Gastrocnemius medialis (tissue), 4 donors: ENCODE results near the gene NDUFS1. TPM values are rescaled to one million over a fixed set of nuclear protein-coding genes. Genes with fewer than 3 reads are reported as not detected.
"Not testable (repeated sequence)": the region's sequence is repeated elsewhere in the genome, so short reads cannot be mapped to it uniquely, and the experiment has no call there.

Experiments
- ATAC-seq, 2 donors: fragments of 150-250 bp; one replicate each; pipeline ENCODE4 v1.9.1; 2016
- DNase-seq, 2 donors: peaks; one replicate each; pipeline ENCODE4 v3.0.0-alpha.2; 2019
- H3K27ac ChIP-seq, 4 donors: fragments of 200-600 bp; sonication (generic); 1 replicate in 1 of 4; 2 replicates in 3 of 4; pipeline ENCODE4 v1.5.1; 2016 to 2018; ENCODE audit warnings: mild to moderate bottlenecking in 2 of 4, moderate library complexity in 1 of 4
- H3K27me3 ChIP-seq, 3 donors: fragments of 200-600 bp; sonication (generic) in 2 of 3; 1 replicate in 1 of 3; 2 replicates in 2 of 3; pipeline versions ENCODE4 v1.5.1 to v1.6.0; 2016 to 2019; ENCODE audit warnings: mild to moderate bottlenecking in 1 of 3, moderate library complexity in 1 of 3
- H3K36me3 ChIP-seq, 2 donors: fragments of 200-600 bp; sonication (generic) in 1 of 2; one replicate each; pipeline ENCODE4 v1.5.1; 2017 to 2018
- H3K4me1 ChIP-seq, 2 donors: fragments of 200-600 bp; sonication (generic) in 1 of 2; one replicate each; pipeline ENCODE4 v1.5.1; 2016 to 2017; ENCODE audit warnings: mild to moderate bottlenecking in 2 of 2
- H3K4me3 ChIP-seq, 4 donors: fragments of 200-600 bp; sonication (generic) in 3 of 4; 1 replicate in 1 of 4; 2 replicates in 3 of 4; pipeline ENCODE4 v1.5.1; 2016 to 2019; ENCODE audit warnings: mild to moderate bottlenecking in 2 of 4
- H3K9me3 ChIP-seq, 3 donors: fragments of 200-600 bp; sonication (generic) in 2 of 3; 1 replicate in 1 of 3; 2 replicates in 2 of 3; pipeline ENCODE4 v1.5.1; 2016 to 2019
- POLR2A ChIP-seq, 2 donors: fragments of 450-650 bp; IDR thresholded peaks; one replicate each; pipeline ENCODE4 v1.6.1; 2017; ENCODE audit warnings: antibody characterized with exemption in 2 of 2, mild to moderate bottlenecking in 2 of 2, moderate library complexity in 2 of 2
- in situ Hi-C, 4 donors: fragments of 200-750 bp; cut with MboI; loops; one replicate each; pipeline versions ENCODE4 v1.15.0 to v1.8.0; 2017; ENCODE audit warnings: low sequenced_read_pairs in 4 of 4
- intact Hi-C: fragments of 100-400 bp; cut with DNase I; formaldehyde crosslinking; loops from one replicate; pipeline ENCODE4 v1.15.1; 2023; ENCODE audit warnings: low total_unique reads
- total RNA-seq, 4 donors: library from RNA; depleted of rRNA; stranded (reverse); fragments of >200 nt; gene quantifications; one replicate each; pipeline versions ENCODE4 v1.1.0 to v1.2.3, GENCODE V29; 2016
- TF ChIP-seq, protein P1 (sequence below), 5 experiments: fragments of 450-650 bp in 3 of 5; fragments of 200-600 bp in 2 of 5; sonication (generic) in 2 of 5; IDR thresholded peaks in 4 of 5; conservative IDR thresholded peaks in 1 of 5; 1 replicate in 4 of 5; 2 replicates in 1 of 5; pipeline ENCODE4 v1.5.1; 2016 to 2019; ENCODE audit warnings: antibody characterized with exemption in 5 of 5, mild to moderate bottlenecking in 3 of 5, moderate library complexity in 3 of 5

The NDUFS1 gene
- total RNA-seq, 4 donors from 2014 or later, result 253 to 385 (median 275) TPM

DNA sequence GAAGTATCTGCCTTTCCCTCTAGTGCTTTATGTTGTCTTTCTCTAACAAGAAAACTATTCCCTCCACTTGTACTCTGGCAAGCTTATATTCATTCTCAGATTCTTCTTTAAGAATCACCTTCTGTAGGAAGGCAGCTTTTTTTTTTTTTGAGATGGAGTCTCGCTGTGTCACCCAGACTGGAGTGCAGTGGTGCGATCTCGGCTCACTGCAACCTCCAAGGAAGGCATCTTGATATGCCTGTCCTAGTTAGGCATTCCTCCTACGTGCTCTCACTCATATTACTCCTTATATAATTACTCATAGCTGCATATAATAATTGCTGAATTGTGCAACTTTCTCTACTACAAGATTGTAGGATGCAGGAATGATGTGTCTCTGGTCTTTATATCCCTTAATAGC, 15.8 kb downstream of the NDUFS1 start:
- H3K27ac ChIP-seq, result no peak overlapping the region
- TF ChIP-seq POLR2A (IDR thresholded peaks at IDR 0.05), result no peak
- TF ChIP-seq, protein P1, sequence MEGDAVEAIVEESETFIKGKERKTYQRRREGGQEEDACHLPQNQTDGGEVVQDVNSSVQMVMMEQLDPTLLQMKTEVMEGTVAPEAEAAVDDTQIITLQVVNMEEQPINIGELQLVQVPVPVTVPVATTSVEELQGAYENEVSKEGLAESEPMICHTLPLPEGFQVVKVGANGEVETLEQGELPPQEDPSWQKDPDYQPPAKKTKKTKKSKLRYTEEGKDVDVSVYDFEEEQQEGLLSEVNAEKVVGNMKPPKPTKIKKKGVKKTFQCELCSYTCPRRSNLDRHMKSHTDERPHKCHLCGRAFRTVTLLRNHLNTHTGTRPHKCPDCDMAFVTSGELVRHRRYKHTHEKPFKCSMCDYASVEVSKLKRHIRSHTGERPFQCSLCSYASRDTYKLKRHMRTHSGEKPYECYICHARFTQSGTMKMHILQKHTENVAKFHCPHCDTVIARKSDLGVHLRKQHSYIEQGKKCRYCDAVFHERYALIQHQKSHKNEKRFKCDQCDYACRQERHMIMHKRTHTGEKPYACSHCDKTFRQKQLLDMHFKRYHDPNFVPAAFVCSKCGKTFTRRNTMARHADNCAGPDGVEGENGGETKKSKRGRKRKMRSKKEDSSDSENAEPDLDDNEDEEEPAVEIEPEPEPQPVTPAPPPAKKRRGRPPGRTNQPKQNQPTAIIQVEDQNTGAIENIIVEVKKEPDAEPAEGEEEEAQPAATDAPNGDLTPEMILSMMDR (IDR thresholded peaks at IDR 0.05 in 4 of 5, conservative IDR thresholded peaks at IDR 0.05 in 1 of 5), result no peak
- H3K36me3 ChIP-seq, result peaks cover 4 to 100% of the 10 kb centered on the region in 2 donors
- in situ Hi-C loops (loop anchor here in 1 of 4 donors (10.0 kb wide), 1 partner anchor 69 kb away; no protein-coding TSS in a partner anchor), intact Hi-C loops (no loop called here)
- no peak overlapping the region for H3K4me3 ChIP-seq
- H3K9me3 ChIP-seq, result no peaks in the 10 kb centered on the region
- ATAC-seq (no peak), DNase-seq (no peak)
- no peaks in the 10 kb centered on the region for H3K4me1 ChIP-seq
- no peaks in the 10 kb centered on the region for H3K27me3 ChIP-seq

GRCh38 chr2:206127656-206128055, 31.6 kb downstream of the NDUFS1 start:
- in situ Hi-C loops (no loop called here), intact Hi-C loops (no loop called here)
- peaks cover 18 to 94% of the 10 kb centered on the region in 2 donors for H3K36me3 ChIP-seq
- TF ChIP-seq, protein P1 (IDR thresholded peaks at IDR 0.05 in 4 of 5, conservative IDR thresholded peaks at IDR 0.05 in 1 of 5), result no peak
- TF ChIP-seq POLR2A (IDR thresholded peaks at IDR 0.05), result no peak
- H3K27me3 ChIP-seq, result no peaks in the 10 kb centered on the region
- no peaks in the 10 kb centered on the region for H3K4me1 ChIP-seq
- H3K27ac ChIP-seq, result no peak overlapping the region
- no peak overlapping the region for H3K4me3 ChIP-seq
- ATAC-seq, result no peak
- DNase-seq, result no peak
- no peaks in the 10 kb centered on the region for H3K9me3 ChIP-seq

- Histone ChIP-seq H3K4me3 (no peak overlapping the region), H3K9me3 (no peaks in the 10 kb centered on the region), H3K27me3 (no peaks in the 10 kb centered on the region), H3K27ac (no peak overlapping the region), H3K36me3 (peaks cover 18 to 94% of the 10 kb centered on the region in 2 donors), H3K4me1 (no peaks in the 10 kb centered on the region)
- intact Hi-C loops, result no loop called here
- DNase-seq (no peak), ATAC-seq (no peak)
- TF ChIP-seq, protein P1 (IDR thresholded peaks at IDR 0.05 in 4 of 5, conservative IDR thresholded peaks at IDR 0.05 in 1 of 5), result no peak
- TF ChIP-seq POLR2A (IDR thresholded peaks at IDR 0.05), result no peak
- in situ Hi-C loops, result no loop called here
Measured at GRCh38 chr2:206125901-206126300, 33.3 kb downstream of the NDUFS1 start.

DNA sequence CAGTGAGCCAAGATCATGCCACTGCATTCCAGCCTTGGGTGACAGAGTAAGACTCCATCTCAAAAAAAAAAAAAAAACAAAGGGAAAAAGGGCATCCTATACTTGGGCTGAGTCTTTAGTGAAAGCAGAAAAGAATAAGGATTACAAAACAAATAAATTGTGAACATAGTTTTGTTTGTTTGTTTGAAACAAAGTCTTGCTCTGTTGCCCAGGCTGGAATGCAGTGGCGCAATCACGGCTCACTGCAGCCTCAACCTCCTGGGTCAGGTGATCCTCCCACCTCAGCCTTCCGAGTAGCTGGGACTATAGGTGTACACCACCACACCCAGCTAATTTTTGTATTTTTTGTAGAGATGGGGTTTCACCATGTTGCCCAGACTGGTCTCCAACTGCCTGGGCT, 36.7 kb downstream of the NDUFS1 start:
- H3K4me3 ChIP-seq, in situ Hi-C loops, H3K27ac ChIP-seq, H3K9me3 ChIP-seq, ATAC-seq, H3K4me1 ChIP-seq, DNase-seq, intact Hi-C loops, H3K27me3 ChIP-seq: not testable (repeated sequence)
- peaks cover 20 to 86% of the 10 kb centered on the region in 2 donors for H3K36me3 ChIP-seq

- intact Hi-C loops, result no loop called here
Measured at GRCh38 chr2:206116278-206116677, 43.0 kb downstream of the NDUFS1 start.

More at GRCh38 chr2:206116278-206116677, 43.0 kb downstream of the NDUFS1 start:
- TF ChIP-seq POLR2A (IDR thresholded peaks at IDR 0.05), result no peak
- TF ChIP-seq, protein P1 (IDR thresholded peaks at IDR 0.05 in 4 of 5, conservative IDR thresholded peaks at IDR 0.05 in 1 of 5), result no peak
- Histone ChIP-seq H3K27me3 (no peaks in the 10 kb centered on the region), H3K27ac (no peak overlapping the region), H3K9me3 (no peaks in the 10 kb centered on the region), H3K4me1 (no peaks in the 10 kb centered on the region), H3K4me3 (no peak overlapping the region), H3K36me3 (peaks cover 7 to 43% of the 10 kb centered on the region in 2 donors)
- in situ Hi-C loops, result no loop called here
- DNase-seq (no peak), ATAC-seq (no peak)
